ENCODE data around the gene ZNF518B.
A peak's percentile ranks its signal among the peaks of the same experiment; 100 is the strongest.

ZNF518B gene

DNA sequence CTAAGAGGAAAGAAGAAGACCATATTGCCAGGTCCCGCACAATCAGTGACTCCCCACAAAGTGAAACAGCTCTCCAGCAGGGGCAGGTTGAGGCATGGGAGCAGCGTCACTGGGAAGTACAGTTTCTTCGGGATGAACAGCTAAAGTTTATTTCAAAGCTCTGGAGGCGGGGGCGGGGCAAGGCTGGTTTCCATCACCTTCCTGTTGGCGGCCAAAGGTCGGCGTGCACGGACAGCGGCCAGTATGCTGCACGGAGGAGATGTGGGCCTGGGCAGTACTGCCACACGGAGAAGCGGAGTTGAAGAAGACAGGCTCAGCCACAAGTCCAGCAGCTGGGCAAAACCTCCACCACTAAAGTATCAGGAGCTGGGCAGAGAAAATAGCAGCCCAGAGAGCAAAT, 951 bp upstream of the ZNF518B start:
- no peak for DNase-seq (ENCODE audit: low read depth, low spot score)

DNA sequence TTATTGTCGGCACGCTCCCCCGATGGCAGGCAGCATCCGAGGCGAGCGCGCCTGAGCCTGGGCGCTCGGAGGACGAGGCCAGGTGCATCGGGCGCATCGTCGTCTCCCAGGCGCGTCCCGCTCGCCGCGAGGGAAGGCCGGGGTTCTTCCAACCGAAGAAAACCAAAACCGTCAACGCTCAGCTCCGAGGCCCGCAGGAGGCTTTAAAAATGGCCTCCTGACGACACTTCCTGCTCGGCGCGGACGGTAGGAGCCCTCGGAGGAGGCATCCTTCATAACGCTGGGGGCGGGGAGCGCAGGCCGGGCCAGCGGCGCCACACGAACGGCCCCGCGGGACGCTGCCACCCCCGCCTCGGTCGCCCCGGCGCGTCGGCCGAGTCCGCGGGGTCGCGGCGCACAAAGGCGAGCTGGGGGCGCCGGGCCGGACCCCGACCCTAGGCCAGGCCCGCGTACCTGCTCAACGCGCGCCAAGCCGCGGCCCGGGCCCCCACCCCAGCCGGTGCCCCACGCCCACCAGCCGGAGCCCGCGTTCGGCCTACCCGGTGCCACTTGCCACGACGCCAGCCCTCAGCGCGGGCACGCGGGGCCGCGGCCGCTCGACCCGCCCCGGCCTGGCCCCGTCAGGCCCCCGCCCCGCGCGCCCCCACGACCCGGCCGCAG, 501 bp downstream of the ZNF518B start:
- DNase-seq (ENCODE audit: low read depth, low spot score) = no peak

DNA sequence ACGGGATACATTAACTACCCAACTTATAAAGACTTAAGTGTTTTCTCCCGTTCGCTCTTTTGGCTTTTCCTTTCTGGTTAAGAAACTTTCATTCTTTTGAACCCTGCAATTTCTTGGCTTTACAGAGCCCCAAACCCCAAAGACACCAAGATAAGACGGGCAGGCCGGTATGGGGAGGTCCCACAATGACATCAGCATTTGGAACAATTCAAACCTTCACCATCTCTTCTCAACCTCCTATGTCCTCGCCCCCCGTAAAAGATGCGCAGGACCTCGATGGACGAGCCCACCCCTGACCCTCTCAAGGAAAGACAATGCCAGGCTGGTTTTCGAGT, 999 bp downstream of the ZNF518B start:
- no peak for DNase-seq (ENCODE audit: low read depth, low spot score)

DNA sequence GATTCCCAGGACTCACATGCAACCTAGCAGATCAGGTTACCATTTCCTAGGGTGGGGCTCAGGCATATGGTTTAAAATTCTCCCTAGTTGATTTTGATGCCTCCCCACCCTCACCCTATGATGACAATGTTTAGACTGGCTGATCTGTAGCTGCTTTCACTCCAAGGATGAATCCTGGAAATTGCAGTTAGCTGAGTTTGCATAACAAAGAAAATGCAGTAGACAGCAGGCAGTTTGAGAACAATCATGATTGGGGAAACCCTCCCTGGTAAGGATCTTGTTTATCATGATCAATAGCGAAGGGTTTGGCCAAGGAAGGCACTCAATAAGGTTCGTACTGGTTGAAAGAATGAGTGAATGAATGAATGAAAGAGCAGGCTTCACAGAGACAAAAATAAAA, 2.1 kb downstream of the ZNF518B start:
- no peak for DNase-seq (ENCODE audit: low read depth, low spot score)

DNA sequence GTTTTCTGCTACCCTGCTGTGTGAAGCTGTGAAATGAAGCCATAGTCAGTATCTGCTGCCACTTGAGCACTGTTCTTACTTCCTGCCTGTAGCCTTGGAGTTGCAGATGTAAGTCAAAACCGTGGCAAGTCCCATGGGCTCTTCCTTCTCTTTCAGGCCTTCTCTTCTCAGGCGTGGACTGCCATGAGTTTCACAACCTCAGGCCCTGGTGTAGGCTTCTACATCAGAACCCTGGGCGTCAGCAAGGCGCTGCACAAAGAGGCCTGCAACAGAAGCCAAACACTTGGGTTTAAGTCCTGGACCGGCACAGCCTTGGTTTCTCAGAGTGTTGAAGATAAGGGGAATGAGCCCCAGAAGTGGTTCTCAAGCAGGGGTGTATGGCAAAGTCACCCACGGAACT, 2.5 kb downstream of the ZNF518B start:
- DNase-seq (ENCODE audit: low read depth, low spot score) = no peak

DNA sequence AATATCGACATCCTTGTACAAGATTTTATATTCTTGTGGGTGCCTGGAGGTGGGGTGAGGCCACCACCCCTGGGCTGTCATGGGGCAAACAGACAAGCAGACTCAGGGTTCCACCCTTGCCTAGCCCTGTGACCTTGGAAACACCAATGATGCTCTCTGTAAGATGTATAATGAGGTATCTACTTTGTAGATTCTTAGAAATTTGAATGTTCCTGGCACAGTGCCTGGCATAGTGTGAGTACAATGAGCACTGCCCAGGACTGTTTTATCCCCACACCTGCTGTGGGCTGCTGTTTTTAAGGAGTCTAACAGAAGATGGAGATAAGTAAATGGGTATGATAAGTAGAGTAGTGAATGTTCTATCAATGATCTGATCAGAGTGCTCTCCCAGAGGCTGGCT, 3.1 kb downstream of the ZNF518B start:
- no peak for DNase-seq (ENCODE audit: low read depth, low spot score)

DNA sequence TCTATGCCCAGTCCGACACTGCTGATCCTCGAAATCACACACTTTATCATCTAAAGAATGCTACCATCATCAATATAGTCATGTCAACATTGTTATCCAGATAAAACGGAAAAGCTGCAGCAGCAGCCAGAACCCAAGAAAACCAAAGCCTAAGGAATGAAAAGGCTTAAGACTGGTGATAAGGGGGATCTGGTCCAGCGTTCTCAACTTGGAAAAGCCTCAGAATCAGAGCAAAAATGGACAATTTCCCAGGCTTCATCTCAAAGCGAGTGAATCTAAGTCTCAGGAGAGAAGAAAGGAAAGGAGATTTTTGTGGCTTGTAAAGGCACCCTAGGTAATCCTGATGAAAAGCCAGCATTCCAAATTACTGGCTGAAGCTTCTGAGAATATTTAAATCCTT, 8.2 kb downstream of the ZNF518B start:
- DNase-seq (ENCODE audit: low read depth, low spot score) = no peak

DNA sequence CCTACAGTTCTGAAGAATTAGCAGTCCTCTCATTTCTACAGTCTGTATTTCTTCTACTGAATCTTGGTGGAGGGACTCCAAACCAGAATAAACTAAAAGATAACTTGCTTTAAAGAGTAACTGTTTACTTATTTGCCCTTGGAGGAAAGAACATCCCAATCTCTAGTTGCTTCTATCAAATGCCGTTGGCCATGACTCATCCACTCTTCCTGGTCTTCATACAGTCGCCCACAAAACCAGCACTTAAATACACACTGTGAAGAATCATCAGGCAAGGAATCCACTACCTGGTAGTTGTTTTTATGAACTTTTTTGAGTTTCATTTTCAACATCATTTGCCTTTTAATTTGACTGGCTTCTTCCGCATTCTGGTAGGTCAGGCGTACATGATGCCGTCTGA, 14.2 kb downstream of the ZNF518B start:
- no peak for DNase-seq (ENCODE audit: low read depth, low spot score)

DNA sequence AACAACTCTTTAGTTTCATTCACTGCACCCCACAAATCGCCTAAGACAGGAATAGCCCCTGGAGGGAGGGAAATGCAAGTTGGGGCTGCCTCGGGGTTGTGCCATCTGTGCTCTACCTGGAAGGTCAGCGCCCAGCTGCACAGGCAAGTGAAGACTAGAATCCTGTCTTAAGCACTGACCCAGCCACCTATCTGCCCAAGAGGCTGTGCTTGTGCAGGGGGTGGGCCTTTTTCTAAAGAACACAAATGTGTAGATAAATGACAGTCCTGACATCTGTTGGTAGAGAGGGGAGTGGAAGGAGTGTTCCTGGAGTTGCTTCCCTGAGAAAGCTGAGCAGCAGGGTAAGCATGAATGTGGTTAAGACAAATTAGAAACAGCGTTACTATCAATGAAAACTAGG, 15.7 kb downstream of the ZNF518B start:
- no peak for DNase-seq (ENCODE audit: low read depth, low spot score)

DNA sequence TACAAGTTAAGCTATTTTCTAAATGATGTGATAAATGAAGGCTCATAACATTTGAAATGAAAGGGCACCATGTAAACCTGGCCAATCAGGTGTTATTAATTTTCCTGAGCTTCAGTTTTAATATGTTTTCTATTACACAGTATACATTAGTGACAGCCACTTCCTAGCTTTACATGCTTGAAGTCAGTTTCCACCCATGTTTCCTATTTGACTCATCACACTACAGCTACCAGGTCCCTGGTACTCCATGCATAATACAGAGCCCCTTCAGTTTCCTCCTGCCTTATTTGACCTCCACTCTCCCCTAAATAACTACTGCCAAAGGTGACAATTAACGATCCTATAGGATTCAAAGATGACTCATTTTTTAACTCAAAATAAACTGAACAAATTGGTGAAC, 18.3 kb downstream of the ZNF518B start:
- DNase-seq (ENCODE audit: low read depth, low spot score) = no peak

DNA sequence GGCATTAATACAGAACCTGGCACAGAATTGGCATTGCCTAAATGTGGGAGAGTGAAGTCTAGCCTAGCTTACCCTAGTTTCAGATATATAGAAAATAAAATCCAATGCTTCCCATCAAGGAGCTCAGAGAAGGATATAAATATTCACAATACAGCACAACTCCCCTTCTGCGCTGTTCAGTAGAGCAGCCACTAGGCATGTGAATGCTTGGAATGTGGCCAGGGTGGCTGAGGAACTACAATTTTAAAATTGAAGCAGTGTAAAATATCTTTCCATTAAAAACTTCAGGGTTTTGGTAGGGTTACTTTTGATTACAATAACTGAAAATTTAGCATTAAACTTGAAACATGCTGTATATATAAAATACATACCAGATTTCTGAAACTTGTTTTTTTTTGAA, 19.5 kb downstream of the ZNF518B start:
- DNase-seq (ENCODE audit: low read depth, low spot score) = no peak

DNA sequence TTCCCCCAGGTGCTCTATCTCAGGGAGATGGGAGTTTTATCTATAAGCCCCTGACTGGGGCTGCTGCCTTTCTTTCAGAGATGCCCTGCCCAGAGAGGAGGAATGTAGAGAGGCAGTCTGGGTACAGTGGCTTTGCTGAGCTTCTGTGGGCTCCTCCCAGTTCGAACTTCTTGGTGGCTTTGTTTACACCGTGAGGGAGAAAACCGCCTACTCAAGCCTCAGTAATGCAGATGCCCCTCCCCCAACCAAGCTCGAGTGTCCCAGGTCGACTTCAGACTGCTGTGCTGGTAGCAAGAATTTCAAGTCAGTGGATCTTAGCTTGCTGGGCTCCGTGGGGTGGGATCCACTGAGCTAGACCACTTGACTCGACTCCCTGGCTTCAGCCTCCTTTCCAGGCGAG, 29.5 kb downstream of the ZNF518B start:
- peak; percentile 23 for DNase-seq (ENCODE audit: low read depth, low spot score)

DNA sequence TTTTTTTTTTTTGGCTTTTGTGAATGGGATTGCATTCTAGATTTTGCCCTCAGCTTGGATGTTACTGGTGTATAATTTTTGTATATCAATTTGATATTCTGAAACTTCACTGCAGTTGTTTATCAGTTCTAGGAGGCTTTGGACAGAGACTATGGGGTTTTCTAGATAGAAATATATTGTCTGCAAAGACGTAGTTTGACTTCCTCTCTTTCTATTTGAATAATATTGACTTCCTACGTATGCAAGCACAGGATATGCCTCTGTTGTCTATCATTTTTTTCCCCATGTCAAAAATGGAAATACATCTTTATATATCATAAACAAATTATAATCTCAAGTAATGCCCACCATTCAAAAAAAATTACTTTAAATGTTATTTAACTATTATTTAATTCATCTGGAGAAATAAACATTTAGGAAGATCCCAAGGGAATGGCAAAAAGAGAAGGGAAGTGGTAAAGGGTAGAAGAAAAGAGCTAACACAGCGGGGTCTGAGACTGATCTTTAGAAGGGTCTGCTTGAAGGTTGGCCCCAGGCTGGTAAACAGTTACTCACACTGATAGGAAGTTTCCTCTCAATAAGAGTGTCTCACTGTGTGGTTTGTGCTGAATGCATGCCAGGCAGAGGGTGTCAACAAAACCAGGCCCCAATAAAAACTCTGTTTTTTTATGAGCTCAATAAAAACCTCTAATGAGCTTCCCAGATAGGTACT, 35.7 kb downstream of the ZNF518B start:
- no peak for DNase-seq (ENCODE audit: low read depth, low spot score)

DNA sequence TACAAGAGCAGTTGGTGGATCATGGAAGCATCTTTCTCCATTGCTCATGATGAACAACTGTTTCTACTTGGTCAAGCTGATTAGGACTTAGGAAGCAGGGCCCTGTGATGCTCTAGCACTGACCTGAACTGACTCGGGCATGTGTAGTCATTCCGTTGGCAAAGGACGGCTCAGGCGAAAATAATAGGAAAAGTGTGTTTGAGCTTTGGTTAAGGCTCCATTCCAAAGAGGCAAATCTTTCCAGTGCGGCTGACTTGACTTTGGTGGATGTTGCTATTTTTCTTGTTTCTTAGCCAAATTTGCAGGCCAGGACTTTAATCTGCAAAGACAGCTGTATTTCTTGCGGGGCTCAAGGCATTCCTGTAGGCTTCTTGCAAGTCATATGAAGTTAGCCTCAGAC, 39.5 kb downstream of the ZNF518B start:
- no peak for DNase-seq (ENCODE audit: low read depth, low spot score)

DNA sequence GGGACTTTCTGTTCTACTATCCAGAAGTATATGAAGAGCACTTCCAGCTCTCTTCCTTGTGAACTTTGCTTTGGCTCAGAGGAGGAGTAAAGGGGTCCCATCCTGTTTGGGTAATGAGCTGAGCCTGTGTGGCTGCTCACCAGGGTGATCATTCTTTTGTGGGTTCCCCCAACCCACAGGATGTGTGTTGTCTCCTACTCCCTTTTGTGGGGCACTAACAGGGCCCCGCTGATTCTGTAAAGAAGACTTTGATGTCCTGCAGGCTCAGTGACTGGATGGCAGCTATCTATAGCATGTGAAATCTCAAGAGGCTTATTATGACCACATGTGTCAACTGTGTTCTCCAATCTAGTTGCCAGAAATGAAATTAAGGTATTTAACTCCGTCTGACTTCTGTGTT, 40.8 kb downstream of the ZNF518B start:
- DNase-seq (ENCODE audit: low read depth, low spot score) = no peak

DNA sequence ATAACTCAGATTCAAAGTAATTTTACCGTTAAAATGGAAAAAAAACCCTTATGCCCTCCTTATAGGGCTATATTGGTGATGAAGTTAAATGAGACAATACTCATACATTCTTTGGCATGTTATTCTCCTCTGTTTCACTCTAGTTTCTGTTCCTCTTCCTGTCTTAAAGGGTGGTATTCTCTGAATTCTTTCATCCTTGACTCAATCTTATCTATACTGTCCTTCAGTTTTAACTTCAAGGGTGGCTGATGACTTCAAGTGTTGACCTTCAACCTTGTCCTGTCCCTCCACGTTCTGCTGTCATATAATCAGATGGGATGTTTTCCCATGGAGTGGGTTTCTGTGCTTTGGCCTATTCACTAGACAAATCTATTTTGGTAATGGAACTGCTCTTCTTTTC, 44.0 kb downstream of the ZNF518B start:
- no peak for DNase-seq (ENCODE audit: low read depth, low spot score)

DNA sequence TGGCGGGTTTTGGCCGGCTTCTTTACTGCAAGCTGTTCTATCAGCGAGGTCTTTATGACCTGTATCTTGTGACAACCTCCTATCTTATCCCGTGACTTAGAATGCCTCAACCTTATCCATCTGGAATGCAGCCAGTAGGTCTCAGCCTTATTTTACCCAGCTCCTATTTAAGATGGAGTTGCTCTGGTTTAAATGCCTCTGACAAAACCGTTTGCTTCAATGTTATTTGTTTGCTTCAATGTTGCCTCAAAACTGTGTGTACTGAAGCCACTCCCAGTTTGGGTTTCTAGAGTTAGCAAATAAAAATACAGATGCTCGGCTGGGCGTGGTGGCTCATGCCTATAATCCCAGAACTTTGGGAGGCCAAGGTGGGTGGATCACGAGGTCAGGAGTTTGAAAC, 51.6 kb downstream of the ZNF518B start:
- DNase-seq (ENCODE audit: low read depth, low spot score) = no peak

DNA sequence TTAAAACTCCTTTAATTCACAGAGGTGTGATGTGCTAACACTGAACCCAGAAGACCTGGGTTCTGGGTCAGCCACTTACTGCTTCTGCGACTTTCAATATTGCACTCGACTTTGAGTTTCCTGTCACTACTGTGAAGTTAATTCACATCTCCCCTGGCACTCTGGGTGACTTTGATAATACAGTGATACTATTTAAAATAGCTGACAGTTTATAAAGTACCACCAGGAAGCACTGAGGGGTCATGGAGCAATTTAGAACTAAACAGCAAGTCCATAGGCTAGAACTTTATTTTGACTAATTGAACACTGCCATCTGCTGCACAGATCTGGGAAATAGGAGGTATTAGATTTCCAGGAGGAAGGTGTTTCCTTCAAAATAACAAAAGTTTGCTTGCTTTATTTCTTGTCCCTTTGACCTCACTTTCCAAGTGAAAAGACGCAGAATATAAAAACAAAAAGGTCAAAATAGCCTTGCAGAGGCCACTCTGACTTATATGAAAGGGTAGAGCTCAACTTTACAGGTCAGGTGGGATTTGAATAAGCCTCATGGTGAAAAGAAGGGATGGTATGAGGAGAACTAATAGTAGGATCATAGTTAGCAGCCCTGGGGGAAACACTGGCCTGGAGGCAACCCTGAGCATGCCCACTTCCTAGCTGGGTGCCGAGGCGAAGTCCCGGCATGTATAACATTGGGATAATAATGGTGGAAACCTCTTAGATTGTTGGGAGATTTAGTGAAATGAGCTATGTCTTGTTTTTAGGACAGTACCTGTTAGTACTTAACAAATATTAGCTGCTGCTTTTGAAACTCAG, 53.4 kb downstream of the ZNF518B start:
- DNase-seq (ENCODE audit: low read depth, low spot score) = no peak

DNA sequence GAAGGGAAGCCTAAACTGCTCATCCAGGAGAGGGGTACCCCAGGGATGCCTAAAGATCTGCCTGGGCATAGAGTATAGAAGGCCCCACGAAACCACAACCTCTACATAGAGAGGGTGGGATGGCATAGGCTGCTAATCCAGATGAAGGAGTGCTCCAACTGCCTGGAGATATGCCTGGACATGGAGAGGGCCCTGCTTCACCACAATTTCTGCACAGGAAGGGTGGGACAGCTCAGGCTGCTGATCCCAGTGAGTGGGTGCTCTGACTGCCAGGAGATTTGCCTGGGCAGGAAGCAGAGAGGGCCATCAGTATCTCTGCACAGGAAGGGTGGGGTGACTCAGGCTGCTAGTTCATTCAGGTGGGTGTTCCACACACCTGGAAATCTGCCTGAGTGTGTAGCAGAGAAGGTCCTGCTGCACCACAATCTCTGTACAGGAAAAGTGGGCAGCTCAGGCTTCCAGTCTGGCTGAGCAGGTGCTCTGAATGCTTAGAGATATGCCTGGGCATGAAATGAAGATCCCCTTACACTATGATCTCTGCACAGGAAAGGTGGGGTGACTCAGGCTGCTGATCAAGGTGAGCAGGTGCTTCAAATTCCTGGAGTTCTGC, 61.1 kb downstream of the ZNF518B start:
- DNase-seq (ENCODE audit: low read depth, low spot score) = no peak

All from iPS DF 19.7 (cell line).